ENCODE measurements around the gene DUSP7.

GRCh38 chr3:52023101-52023770 is 33.1 kb downstream of the DUSP7 start:
- TF ChIP-seq POLR2A (IDR thresholded peaks at IDR 0.05; ENCODE audit: low read depth, low read length) (no peak), TAF1 (IDR thresholded peaks at IDR 0.05; ENCODE audit: borderline replicate concordance, low read depth, low read length) (no peak)
